H9 (cell line): ENCODE data around the gene BORCS8. TPM values are rescaled to one million over a fixed set of nuclear protein-coding genes. Genes with fewer than 3 reads are reported as not detected.
"Not testable (repeated sequence)": the region's sequence is repeated elsewhere in the genome, so short reads cannot be mapped to it uniquely, and the experiment has no call there.

Source experiments
- DNase-seq: peaks from one replicate; pipeline ENCODE4 v3.0.0-alpha.2; 2017
- H2AFZ ChIP-seq: one replicate; pipeline ENCODE4 v1.6.1; 2013; ENCODE audit warnings: mild to moderate bottlenecking, low read length, control low read depth, moderate library complexity
- H2AK5ac ChIP-seq: 2 replicates; pipeline ENCODE4 v1.6.1; 2013; ENCODE audit warnings: low read length, control low read depth, mixed read lengths; ENCODE audit not compliant: insufficient read length
- H2BK120ac ChIP-seq: one replicate; pipeline ENCODE4 v1.6.1; 2013; ENCODE audit warnings: low read depth, mild to moderate bottlenecking, low read length, control low read depth, inconsistent platforms; ENCODE audit not compliant: poor library complexity, severe bottlenecking
- H2BK12ac ChIP-seq: 2 replicates; pipeline ENCODE4 v1.6.1; 2013; ENCODE audit warnings: low read length, control low read depth, mixed read lengths, low read depth; ENCODE audit not compliant: insufficient read length
- H2BK15ac ChIP-seq: 2 replicates; pipeline ENCODE4 v1.6.1; 2013; ENCODE audit warnings: low read depth, low read length, control low read depth
- H2BK20ac ChIP-seq: one replicate; pipeline ENCODE4 v1.6.1; 2013; ENCODE audit warnings: low read depth, mild to moderate bottlenecking, low read length, control low read depth, inconsistent platforms; ENCODE audit not compliant: poor library complexity, severe bottlenecking
- H2BK5ac ChIP-seq: 2 replicates; pipeline ENCODE4 v1.6.1; 2013; ENCODE audit warnings: low read length, control low read depth, mixed read lengths; ENCODE audit not compliant: insufficient read length
- H3K14ac ChIP-seq: 2 replicates; pipeline ENCODE4 v1.6.1; 2013; ENCODE audit warnings: low read length, control low read depth; ENCODE audit not compliant: insufficient read depth
- H3K18ac ChIP-seq: 2 replicates; pipeline ENCODE4 v1.6.1; 2013; ENCODE audit warnings: low read depth, mild to moderate bottlenecking, mixed read lengths, low read length, control low read depth; ENCODE audit not compliant: insufficient read length
- H3K23ac ChIP-seq: 2 replicates; pipeline ENCODE4 v1.6.1; 2013; ENCODE audit warnings: low read length, control low read depth, mixed read lengths, low read depth; ENCODE audit not compliant: insufficient read length
- H3K23me2 ChIP-seq: 2 replicates; pipeline ENCODE4 v1.6.1; 2013; ENCODE audit warnings: low read depth, mild to moderate bottlenecking, mixed read lengths, low read length, control low read depth; ENCODE audit not compliant: insufficient read length, poor library complexity, severe bottlenecking
- H3K27ac ChIP-seq: 2 replicates; pipeline ENCODE4 v1.5.1; 2013; ENCODE audit warnings: low read length, control low read depth, mixed read lengths, low read depth; ENCODE audit not compliant: insufficient read length
- H3K27me3 ChIP-seq: 2 replicates; pipeline ENCODE4 v1.6.1; 2013; ENCODE audit warnings: low read length, control low read depth, inconsistent platforms; ENCODE audit not compliant: insufficient read depth
- H3K4ac ChIP-seq: 2 replicates; pipeline ENCODE4 v1.6.1; 2013; ENCODE audit warnings: low read depth, mild to moderate bottlenecking, control low read depth, inconsistent platforms, low read length, moderate library complexity
- H3K4me1 ChIP-seq: 2 replicates; pipeline ENCODE4 v1.6.1; 2013; ENCODE audit warnings: low read length, control low read depth, inconsistent platforms; ENCODE audit not compliant: insufficient read depth
- H3K4me2 ChIP-seq: 2 replicates; pipeline ENCODE4 v1.6.1; 2013; ENCODE audit warnings: low read length, control low read depth, mixed read lengths; ENCODE audit not compliant: insufficient read length, insufficient read depth
- H3K56ac ChIP-seq: 2 replicates; pipeline ENCODE4 v1.6.1; 2013; ENCODE audit warnings: low read depth, mild to moderate bottlenecking, mixed read lengths, low read length, control low read depth; ENCODE audit not compliant: insufficient read length
- H3K79me1 ChIP-seq: 2 replicates; pipeline ENCODE4 v1.6.1; 2013; ENCODE audit warnings: low read depth, mild to moderate bottlenecking, moderate library complexity, low read length, control low read depth, inconsistent platforms; ENCODE audit not compliant: insufficient read depth, poor library complexity, severe bottlenecking
- H3K79me2 ChIP-seq: 2 replicates; pipeline ENCODE4 v1.6.1; 2013; ENCODE audit warnings: low read length, control low read depth, inconsistent platforms; ENCODE audit not compliant: insufficient read depth
- H3K9ac ChIP-seq: 2 replicates; pipeline ENCODE4 v1.6.1; 2013; ENCODE audit warnings: low read length, control low read depth, mixed read lengths; ENCODE audit not compliant: insufficient read length; ENCODE audit errors: extremely low read depth
- H3K9me3 ChIP-seq: one replicate; pipeline ENCODE4 v1.6.1; 2013; ENCODE audit warnings: low read depth, low read length, inconsistent platforms; ENCODE audit not compliant: control insufficient read depth
- H3T11ph ChIP-seq: one replicate; pipeline ENCODE4 v1.6.1; 2013; ENCODE audit warnings: mild to moderate bottlenecking, low read length, control low read depth, inconsistent platforms
- H4K20me1 ChIP-seq: one replicate; pipeline ENCODE4 v1.6.1; 2013; ENCODE audit not compliant: control insufficient read depth, insufficient read length, insufficient read depth
- H4K5ac ChIP-seq: 2 replicates; pipeline ENCODE4 v1.6.1; 2013; ENCODE audit warnings: low read depth, mild to moderate bottlenecking, mixed read lengths, low read length, control low read depth; ENCODE audit not compliant: insufficient read length
- H4K8ac ChIP-seq: replicated peaks from 2 replicates; pipeline ENCODE4 v1.6.1; 2013; ENCODE audit warnings: low read length, control low read depth, mixed read lengths, low read depth; ENCODE audit not compliant: insufficient read length
- H4K91ac ChIP-seq: 2 replicates; pipeline ENCODE4 v1.6.1; 2013; ENCODE audit warnings: low read depth, mild to moderate bottlenecking, moderate library complexity, mixed read lengths, low read length, control low read depth; ENCODE audit not compliant: insufficient read length
- H3K27ac Mint-ChIP-seq, 3 experiments: 2 replicates in 2 of 3; 3 replicates in 1 of 3; pipeline ENCODE4 v1.8.0; 2020 to 2021; ENCODE audit warnings: mixed read lengths in 3 of 3, mild to moderate bottlenecking in 1 of 3, moderate library complexity in 1 of 3
- H3K27me3 Mint-ChIP-seq: 2 replicates; pipeline ENCODE4 v1.8.0; 2021; ENCODE audit warnings: low read depth, mild to moderate bottlenecking, moderate library complexity, mixed read lengths
- H3K36me3 Mint-ChIP-seq, 3 experiments: 2 replicates in 2 of 3; 3 replicates in 1 of 3; pipeline ENCODE4 v1.8.0; 2020 to 2021; ENCODE audit warnings: low read depth in 3 of 3, mixed read lengths in 3 of 3; ENCODE audit not compliant: insufficient read depth in 1 of 3
- H3K4me1 Mint-ChIP-seq, 2 experiments: 2 replicates each; pipeline ENCODE4 v1.8.0; 2020; ENCODE audit warnings: mixed read lengths in 2 of 2
- H3K4me3 Mint-ChIP-seq, 2 experiments: 2 replicates in 1 of 2; 3 replicates in 1 of 2; pipeline ENCODE4 v1.8.0; 2020 to 2021; ENCODE audit warnings: mild to moderate bottlenecking in 2 of 2, mixed read lengths in 2 of 2, moderate library complexity in 1 of 2
- H3K9me3 Mint-ChIP-seq, 2 experiments: 2 replicates in 1 of 2; 3 replicates in 1 of 2; pipeline ENCODE4 v1.8.0; 2020; ENCODE audit warnings: mild to moderate bottlenecking in 2 of 2, mixed read lengths in 2 of 2, moderate library complexity in 1 of 2
- WGBS: extraction: QIAGEN DNeasy Blood & Tissue Kit; methylation state at CpG from one replicate; pipeline ENCODE4 v1.1.7; 2013; ENCODE audit warnings: missing lambda C conversion rate, low lambda C conversion rate, mixed read lengths; ENCODE audit not compliant: insufficient read length; ENCODE audit errors: extremely low coverage; 5-methylcytosine and 5-hydroxymethylcytosine counted together
- total RNA-seq: library from RNA; stranded (reverse); gene quantifications from 2 replicates; pipeline ENCODE4 v1.2.1, GENCODE V29; 2021
- TF ChIP-seq, protein P1 (sequence below): fragments of 200-600 bp; sonication (generic); conservative IDR thresholded peaks from 3 replicates; pipeline ENCODE4 v1.8.0; 2021; ENCODE audit warnings: antibody characterized with exemption, mild to moderate bottlenecking

The BORCS8 gene
- total RNA-seq, 1 experiment from 2014 or later: 20.4 TPM

- H3K27me3 Mint-ChIP-seq: peaks cover 82% of the 10 kb centered on the region
- no peak overlapping the region for H3K9ac ChIP-seq
- H4K5ac ChIP-seq: no peak overlapping the region
- H3K27me3 ChIP-seq: peaks cover 4% of the 10 kb centered on the region; the same call in 1 of the 2 replicates
- H3K23me2 ChIP-seq: no peaks in the 10 kb centered on the region
- H2AFZ ChIP-seq: no peak overlapping the region
- no peak overlapping the region for H3T11ph ChIP-seq
- H3K56ac ChIP-seq: no peak overlapping the region
- TF ChIP-seq, protein P1, sequence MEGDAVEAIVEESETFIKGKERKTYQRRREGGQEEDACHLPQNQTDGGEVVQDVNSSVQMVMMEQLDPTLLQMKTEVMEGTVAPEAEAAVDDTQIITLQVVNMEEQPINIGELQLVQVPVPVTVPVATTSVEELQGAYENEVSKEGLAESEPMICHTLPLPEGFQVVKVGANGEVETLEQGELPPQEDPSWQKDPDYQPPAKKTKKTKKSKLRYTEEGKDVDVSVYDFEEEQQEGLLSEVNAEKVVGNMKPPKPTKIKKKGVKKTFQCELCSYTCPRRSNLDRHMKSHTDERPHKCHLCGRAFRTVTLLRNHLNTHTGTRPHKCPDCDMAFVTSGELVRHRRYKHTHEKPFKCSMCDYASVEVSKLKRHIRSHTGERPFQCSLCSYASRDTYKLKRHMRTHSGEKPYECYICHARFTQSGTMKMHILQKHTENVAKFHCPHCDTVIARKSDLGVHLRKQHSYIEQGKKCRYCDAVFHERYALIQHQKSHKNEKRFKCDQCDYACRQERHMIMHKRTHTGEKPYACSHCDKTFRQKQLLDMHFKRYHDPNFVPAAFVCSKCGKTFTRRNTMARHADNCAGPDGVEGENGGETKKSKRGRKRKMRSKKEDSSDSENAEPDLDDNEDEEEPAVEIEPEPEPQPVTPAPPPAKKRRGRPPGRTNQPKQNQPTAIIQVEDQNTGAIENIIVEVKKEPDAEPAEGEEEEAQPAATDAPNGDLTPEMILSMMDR: no peak
- no peak overlapping the region for H3K23ac ChIP-seq
- no peak overlapping the region for H3K4ac ChIP-seq
- no peak overlapping the region for H2BK15ac ChIP-seq
- H2BK20ac ChIP-seq: no peak overlapping the region
- no peaks in the 10 kb centered on the region for H3K36me3 Mint-ChIP-seq
- no peak overlapping the region for H2BK12ac ChIP-seq
- no peaks in the 10 kb centered on the region for H3K79me1 ChIP-seq
- H2AK5ac ChIP-seq: no peak overlapping the region
- no peak overlapping the region for H4K8ac ChIP-seq
- peak overlapping the region in 1 of 2 experiments; percentile 11; a peak in 2 of 5 replicates for H3K4me3 Mint-ChIP-seq
- no peak overlapping the region for H3K27ac ChIP-seq
- H2BK5ac ChIP-seq: no peak overlapping the region
- H2BK120ac ChIP-seq: no peak overlapping the region
- H3K14ac ChIP-seq: no peak overlapping the region
- H3K27ac Mint-ChIP-seq: no peak overlapping the region
- H4K91ac ChIP-seq: no peak overlapping the region
- peaks cover 0 to 3% of the 10 kb centered on the region in 2 experiments; a peak in 1 of 4 replicates for H3K4me1 Mint-ChIP-seq
- no peaks in the 10 kb centered on the region for H3K4me1 ChIP-seq
- peaks cover 0 to 9% of the 10 kb centered on the region in 2 experiments; a peak in 3 of 5 replicates for H3K9me3 Mint-ChIP-seq
- H4K20me1 ChIP-seq: no peaks in the 10 kb centered on the region
- DNase-seq: no peak
- H3K9me3 ChIP-seq: no peaks in the 10 kb centered on the region
- H3K4me2 ChIP-seq: no peak overlapping the region
- H3K79me2 ChIP-seq: no peaks in the 10 kb centered on the region
- no CpG with 5 or more reads among the region's 5 CpGs for WGBS
- no peak overlapping the region for H3K18ac ChIP-seq
These were observed 31.1 kb upstream of the BORCS8 start for GRCh38 chr19:19223060-19223459.

DNA sequence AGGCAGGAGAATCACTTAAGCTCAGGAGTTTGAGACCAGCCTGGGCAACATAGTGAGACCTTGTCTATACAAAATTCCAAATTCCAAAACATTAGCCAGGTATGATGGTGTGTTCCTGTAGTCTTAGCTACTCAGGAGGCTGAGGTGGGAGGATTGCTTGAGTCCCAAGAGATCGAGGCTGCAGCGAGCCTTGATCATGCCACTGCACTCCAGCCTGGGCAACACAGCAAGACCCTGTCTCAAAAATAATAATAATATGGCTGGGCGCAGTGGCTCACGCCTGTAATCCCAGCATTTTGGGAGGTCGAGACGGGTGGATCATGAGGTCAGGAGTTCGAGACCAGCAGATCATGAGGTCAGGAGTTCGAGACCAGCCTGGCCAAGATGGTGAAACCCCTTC, 29.0 kb upstream of the BORCS8 start:
- not testable (repeated sequence) for H3K27ac Mint-ChIP-seq, H3K23me2 ChIP-seq, H3K79me2 ChIP-seq, H2BK12ac ChIP-seq, H3T11ph ChIP-seq, H2AFZ ChIP-seq, H3K36me3 Mint-ChIP-seq, H4K91ac ChIP-seq, H3K9ac ChIP-seq, H4K8ac ChIP-seq, H2BK5ac ChIP-seq, H3K27ac ChIP-seq, H3K23ac ChIP-seq, H3K9me3 Mint-ChIP-seq, H3K4me1 Mint-ChIP-seq, H2BK15ac ChIP-seq, H3K4me1 ChIP-seq, DNase-seq, H3K9me3 ChIP-seq, H3K14ac ChIP-seq, H4K5ac ChIP-seq, H2AK5ac ChIP-seq, H3K56ac ChIP-seq, H3K79me1 ChIP-seq, H2BK20ac ChIP-seq, H3K4ac ChIP-seq, H3K18ac ChIP-seq, H3K27me3 ChIP-seq, H2BK120ac ChIP-seq, H3K4me2 ChIP-seq, H4K20me1 ChIP-seq, H3K4me3 Mint-ChIP-seq
- peaks cover 80% of the 10 kb centered on the region for H3K27me3 Mint-ChIP-seq
- no CpG with 5 or more reads among the region's 8 CpGs for WGBS
